Right cardiac atrium (tissue), 5 donors: ENCODE results near the gene WDR27. TPM values are rescaled to one million over a fixed set of nuclear protein-coding genes. Genes with fewer than 3 reads are reported as not detected.

ENCODE experiments used
- ATAC-seq, 2 donors: fragments of 200-7000 bp; cut with Tn5 transposase; one replicate each; pipeline versions ENCODE4 v1.8.0 to v1.9.1; 2020; ENCODE audit warnings: moderate library complexity in 2 of 2, mild to moderate bottlenecking in 1 of 2
- DNase-seq, 3 donors: peaks; one replicate each; pipeline ENCODE4 v3.0.0-alpha.2; 2020
- H3K27ac ChIP-seq: one replicate; pipeline ENCODE4 v1.5.1; 2013; ENCODE audit warnings: mild to moderate bottlenecking, low read length, control low read depth, moderate library complexity
- H3K27me3 ChIP-seq: one replicate; pipeline ENCODE4 v1.6.1; 2013; ENCODE audit not compliant: control insufficient read depth, insufficient read depth
- H3K4me1 ChIP-seq: one replicate; pipeline ENCODE4 v1.6.1; 2013; ENCODE audit warnings: low read length; ENCODE audit not compliant: control insufficient read depth, insufficient read depth
- H3K4me3 ChIP-seq: one replicate; pipeline ENCODE4 v1.5.1; 2013; ENCODE audit warnings: low read length, control low read depth
- H3K9me3 ChIP-seq: one replicate; pipeline ENCODE4 v1.6.1; 2013; ENCODE audit warnings: low read length; ENCODE audit not compliant: control insufficient read depth
- WGBS: extraction: QIAGEN DNeasy Blood & Tissue Kit; methylation state at CpG from one replicate; pipeline ENCODE4 v1.1.7; 2013; 5-methylcytosine and 5-hydroxymethylcytosine counted together
- intact Hi-C, 4 donors: fragments of 100-400 bp; cut with DNase I; formaldehyde crosslinking; loops; one replicate each; pipeline versions ENCODE4 v1.11.0 to v1.14.0; 2022 to 2023
- polyA plus RNA-seq: library from polyadenylated mRNA; stranded (reverse); fragments of 200-250 nt; gene quantifications from one replicate; pipeline ENCODE4 v1.2.3, GENCODE V29; 2013
- total RNA-seq, 4 donors: library from RNA; stranded (reverse); fragmentation: NEBNext Ultra II Directional; extraction: Animal tissue kit (Norgen Biotek cat#: 25700); gene quantifications; one replicate each; pipeline ENCODE4 v1.2.1, GENCODE V29; 2021
- donor health status: healthy with polysubstance abuse.
- donor health status: DM: no; HTN: yes; CAD: no.
- donor health status: DM: no; HTN: no; CAD: no.
- donor health status: DM: no; HTN: yes; CAD: no; lungs with severe emphysema.
- donor health status: DM: yes; HTN: yes; CAD: no.

Gene WDR27
- total and polyA plus RNA-seq, 5 donors: 6.3 to 13.6 (median 11.1) TPM

- ATAC-seq: no peak
- 82% methylated on average over 1 of the region's 1 CpG for WGBS
- H3K9me3 ChIP-seq: no peaks in the 10 kb centered on the region
- H3K27me3 ChIP-seq: no peaks in the 10 kb centered on the region
- H3K4me1 ChIP-seq: no peaks in the 10 kb centered on the region
- H3K4me3 ChIP-seq: no peak overlapping the region
- intact Hi-C loops: no loop called here
- H3K27ac ChIP-seq: no peak overlapping the region
- no peak for DNase-seq
These were observed 24.7 kb downstream of the WDR27 start for GRCh38 chr6:169677096-169677495.

GRCh38 chr6:169675011-169675410, 26.8 kb downstream of the WDR27 start:
- Histone ChIP-seq H3K27ac (no peak overlapping the region), H3K4me1 (no peaks in the 10 kb centered on the region), H3K9me3 (no peaks in the 10 kb centered on the region), H3K4me3 (no peak overlapping the region), H3K27me3 (no peaks in the 10 kb centered on the region)
- intact Hi-C loops: no loop called here
- no peak for ATAC-seq
- no peak for DNase-seq
- 97% methylated on average over 3 of the region's 3 CpGs for WGBS

GRCh38 chr6:169671563-169671962, 30.3 kb downstream of the WDR27 start:
- Histone ChIP-seq H3K27ac (no peak overlapping the region), H3K9me3 (no peaks in the 10 kb centered on the region), H3K4me1 (no peaks in the 10 kb centered on the region), H3K27me3 (no peaks in the 10 kb centered on the region), H3K4me3 (no peak overlapping the region)
- WGBS: 96% methylated on average over 5 of the region's 5 CpGs
- ATAC-seq: no peak
- intact Hi-C loops: no loop called here
- DNase-seq: no peak

GRCh38 chr6:169669889-169670288, 31.9 kb downstream of the WDR27 start:
- peak; percentile 79 to 94 for ATAC-seq
- H3K4me3 ChIP-seq: no peak overlapping the region
- H3K9me3 ChIP-seq: no peaks in the 10 kb centered on the region
- no peak for DNase-seq
- no peaks in the 10 kb centered on the region for H3K4me1 ChIP-seq
- H3K27ac ChIP-seq: no peak overlapping the region
- intact Hi-C loops: no loop called here
- 49% methylated on average over 7 of the region's 7 CpGs for WGBS
- no peaks in the 10 kb centered on the region for H3K27me3 ChIP-seq

GRCh38 chr6:169669147-169669546, 32.7 kb downstream of the WDR27 start:
- Histone ChIP-seq H3K27ac (peak overlapping the region; percentile 20), H3K4me1 (no peaks in the 10 kb centered on the region), H3K9me3 (no peaks in the 10 kb centered on the region), H3K27me3 (no peaks in the 10 kb centered on the region), H3K4me3 (no peak overlapping the region)
- 84% methylated on average over 6 of the region's 6 CpGs for WGBS
- ATAC-seq (no peak), DNase-seq (no peak)
- intact Hi-C loops: no loop called here

- intact Hi-C loops: no loop called here
- no peak for DNase-seq
- WGBS: 93% methylated on average over 15 of the region's 15 CpGs
These were observed 33.5 kb downstream of the WDR27 start for GRCh38 chr6:169668203-169668847.

GRCh38 chr6:169667716-169668115, 34.1 kb downstream of the WDR27 start:
- no peaks in the 10 kb centered on the region for H3K9me3 ChIP-seq
- H3K4me3 ChIP-seq: no peak overlapping the region
- 97% methylated on average over 27 of the region's 27 CpGs for WGBS
- intact Hi-C loops: no loop called here
- DNase-seq: no peak
- ATAC-seq: peak in 1 of 2 donors; percentile 32
- H3K4me1 ChIP-seq: no peaks in the 10 kb centered on the region
- H3K27ac ChIP-seq: no peak overlapping the region
- no peaks in the 10 kb centered on the region for H3K27me3 ChIP-seq

More at GRCh38 chr6:169668203-169668847, 33.5 kb downstream of the WDR27 start:
- H3K4me1 ChIP-seq: no peaks in the 10 kb centered on the region
- no peak overlapping the region for H3K4me3 ChIP-seq
- no peak overlapping the region for H3K27ac ChIP-seq
- H3K9me3 ChIP-seq: no peaks in the 10 kb centered on the region
- ATAC-seq: no peak
- H3K27me3 ChIP-seq: no peaks in the 10 kb centered on the region

- WGBS: 95% methylated on average over 18 of the region's 18 CpGs
- Histone ChIP-seq H3K27ac (no peak overlapping the region), H3K9me3 (no peaks in the 10 kb centered on the region), H3K4me1 (no peaks in the 10 kb centered on the region), H3K27me3 (no peaks in the 10 kb centered on the region), H3K4me3 (no peak overlapping the region)
- ATAC-seq (no peak), DNase-seq (no peak)
- intact Hi-C loops: no loop called here
These were observed 35.4 kb downstream of the WDR27 start for GRCh38 chr6:169666441-169666840.

GRCh38 chr6:169665289-169665688, 36.5 kb downstream of the WDR27 start:
- ATAC-seq (no peak), DNase-seq (no peak)
- no peak overlapping the region for H3K4me3 ChIP-seq
- no peaks in the 10 kb centered on the region for H3K4me1 ChIP-seq
- H3K27ac ChIP-seq: no peak overlapping the region
- intact Hi-C loops: no loop called here
- no peaks in the 10 kb centered on the region for H3K9me3 ChIP-seq
- 84% methylated on average over 9 of the region's 9 CpGs for WGBS
- no peaks in the 10 kb centered on the region for H3K27me3 ChIP-seq

- Histone ChIP-seq H3K27ac (no peak overlapping the region), H3K4me1 (no peaks in the 10 kb centered on the region), H3K9me3 (no peaks in the 10 kb centered on the region), H3K27me3 (no peaks in the 10 kb centered on the region), H3K4me3 (no peak overlapping the region)
- no peak for ATAC-seq
- intact Hi-C loops: no loop called here
- no peak for DNase-seq
- 94% methylated on average over 14 of the region's 14 CpGs for WGBS
These were observed 37.6 kb downstream of the WDR27 start for GRCh38 chr6:169664227-169664626.

- Histone ChIP-seq H3K4me1 (no peaks in the 10 kb centered on the region), H3K4me3 (no peak overlapping the region), H3K27me3 (no peaks in the 10 kb centered on the region), H3K9me3 (no peaks in the 10 kb centered on the region), H3K27ac (no peak overlapping the region)
- intact Hi-C loops: no loop called here
- WGBS: 96% methylated on average over 8 of the region's 8 CpGs
- ATAC-seq (no peak), DNase-seq (no peak)
These were observed 38.4 kb downstream of the WDR27 start for GRCh38 chr6:169663468-169663867.

GRCh38 chr6:169661391-169661756, 40.5 kb downstream of the WDR27 start:
- Histone ChIP-seq H3K9me3 (no peaks in the 10 kb centered on the region), H3K4me1 (no peaks in the 10 kb centered on the region), H3K27me3 (no peaks in the 10 kb centered on the region), H3K4me3 (no peak overlapping the region), H3K27ac (no peak overlapping the region)
- ATAC-seq: no peak
- 95% methylated on average over 7 of the region's 7 CpGs for WGBS
- intact Hi-C loops: no loop called here
- DNase-seq: no peak
